KMS-11 (cell line): ENCODE results near the gene SDK1.

Experiments used
- H2AFZ ChIP-seq: fragments of 200-600 bp; sonication (generic); 2 replicates; pipeline ENCODE4 v1.6.1; 2016; ENCODE audit warnings: antibody characterized with exemption, mixed run types, low read depth
- H3K27ac ChIP-seq: fragments of 200-600 bp; sonication (generic); 2 replicates; pipeline ENCODE4 v1.6.1; 2016; ENCODE audit warnings: mild to moderate bottlenecking, mixed run types
- H3K27me3 ChIP-seq: fragments of 200-600 bp; sonication (generic); 2 replicates; pipeline ENCODE4 v1.6.1; 2017; ENCODE audit warnings: mild to moderate bottlenecking, low read depth, mixed run types, moderate library complexity; ENCODE audit not compliant: insufficient read depth
- H3K36me3 ChIP-seq: fragments of 200-600 bp; sonication (generic); 2 replicates; pipeline ENCODE4 v1.6.1; 2017; ENCODE audit warnings: mild to moderate bottlenecking, mixed run types; ENCODE audit not compliant: insufficient read depth
- H3K4me1 ChIP-seq: fragments of 200-600 bp; sonication (generic); 2 replicates; pipeline ENCODE4 v1.6.1; 2016; ENCODE audit warnings: mild to moderate bottlenecking, low read depth, mixed run types; ENCODE audit not compliant: poor library complexity, severe bottlenecking
- H3K4me2 ChIP-seq: fragments of 200-600 bp; sonication (generic); 2 replicates; pipeline ENCODE4 v1.7.0; 2016; ENCODE audit warnings: mild to moderate bottlenecking, mixed run types
- H3K4me3 ChIP-seq: fragments of 200-600 bp; sonication (generic); IDR thresholded peaks from 2 replicates; pipeline ENCODE4 v1.6.1; 2017; ENCODE audit warnings: low read depth, low read length, mixed read lengths; ENCODE audit not compliant: insufficient read depth
- H3K79me2 ChIP-seq: fragments of 200-600 bp; sonication (generic); 2 replicates; pipeline ENCODE4 v1.6.1; 2016; ENCODE audit warnings: low read depth, mixed run types; ENCODE audit not compliant: insufficient read depth
- H3K9ac ChIP-seq: fragments of 200-600 bp; sonication (generic); 2 replicates; pipeline ENCODE4 v1.6.1; 2016; ENCODE audit warnings: mild to moderate bottlenecking, mixed run types
- H4K20me1 ChIP-seq: fragments of 200-600 bp; sonication (generic); 2 replicates; pipeline ENCODE4 v1.6.1; 2016; ENCODE audit warnings: mild to moderate bottlenecking, mixed run types; ENCODE audit not compliant: insufficient read depth
- TF ChIP-seq, protein P1 (sequence below): fragments of 200-600 bp; sonication (generic); conservative IDR thresholded peaks from 2 replicates; pipeline ENCODE4 v1.6.1; 2017; ENCODE audit warnings: low read depth, mild to moderate bottlenecking, antibody characterized with exemption, low read length, moderate library complexity, mixed read lengths

The SDK1 gene

DNA sequence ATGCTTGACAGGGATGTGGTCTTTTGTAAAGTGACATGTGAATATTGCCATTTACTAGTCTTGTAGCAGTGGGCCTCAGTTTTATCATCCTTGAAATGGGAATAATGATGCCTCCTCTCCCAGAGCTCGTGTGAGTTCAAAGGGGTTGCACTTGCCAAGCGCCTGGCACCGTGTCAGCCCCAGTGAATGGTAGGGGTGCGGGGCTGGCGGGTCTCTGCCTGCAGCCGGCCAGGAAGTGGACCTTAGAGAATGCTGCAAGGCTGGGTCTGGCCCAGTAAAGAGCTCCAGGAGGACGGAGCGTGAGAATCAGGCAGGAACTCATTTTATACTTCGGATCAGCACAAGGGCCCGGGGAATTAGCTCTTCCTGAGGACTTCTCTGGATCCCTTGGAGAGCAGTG lies 856.6 kb downstream of the SDK1 start:
- Histone ChIP-seq H3K27me3 (no peaks in the 10 kb centered on the region), H3K79me2 (no peaks in the 10 kb centered on the region), H3K9ac (no peak overlapping the region), H3K4me1 (no peaks in the 10 kb centered on the region), H3K4me3 (no peak overlapping the region), H3K27ac (no peak overlapping the region), H2AFZ (no peak overlapping the region), H3K36me3 (no peaks in the 10 kb centered on the region), H4K20me1 (no peaks in the 10 kb centered on the region), H3K4me2 (no peak overlapping the region)
- TF ChIP-seq, protein P1, sequence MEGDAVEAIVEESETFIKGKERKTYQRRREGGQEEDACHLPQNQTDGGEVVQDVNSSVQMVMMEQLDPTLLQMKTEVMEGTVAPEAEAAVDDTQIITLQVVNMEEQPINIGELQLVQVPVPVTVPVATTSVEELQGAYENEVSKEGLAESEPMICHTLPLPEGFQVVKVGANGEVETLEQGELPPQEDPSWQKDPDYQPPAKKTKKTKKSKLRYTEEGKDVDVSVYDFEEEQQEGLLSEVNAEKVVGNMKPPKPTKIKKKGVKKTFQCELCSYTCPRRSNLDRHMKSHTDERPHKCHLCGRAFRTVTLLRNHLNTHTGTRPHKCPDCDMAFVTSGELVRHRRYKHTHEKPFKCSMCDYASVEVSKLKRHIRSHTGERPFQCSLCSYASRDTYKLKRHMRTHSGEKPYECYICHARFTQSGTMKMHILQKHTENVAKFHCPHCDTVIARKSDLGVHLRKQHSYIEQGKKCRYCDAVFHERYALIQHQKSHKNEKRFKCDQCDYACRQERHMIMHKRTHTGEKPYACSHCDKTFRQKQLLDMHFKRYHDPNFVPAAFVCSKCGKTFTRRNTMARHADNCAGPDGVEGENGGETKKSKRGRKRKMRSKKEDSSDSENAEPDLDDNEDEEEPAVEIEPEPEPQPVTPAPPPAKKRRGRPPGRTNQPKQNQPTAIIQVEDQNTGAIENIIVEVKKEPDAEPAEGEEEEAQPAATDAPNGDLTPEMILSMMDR: no peak

DNA sequence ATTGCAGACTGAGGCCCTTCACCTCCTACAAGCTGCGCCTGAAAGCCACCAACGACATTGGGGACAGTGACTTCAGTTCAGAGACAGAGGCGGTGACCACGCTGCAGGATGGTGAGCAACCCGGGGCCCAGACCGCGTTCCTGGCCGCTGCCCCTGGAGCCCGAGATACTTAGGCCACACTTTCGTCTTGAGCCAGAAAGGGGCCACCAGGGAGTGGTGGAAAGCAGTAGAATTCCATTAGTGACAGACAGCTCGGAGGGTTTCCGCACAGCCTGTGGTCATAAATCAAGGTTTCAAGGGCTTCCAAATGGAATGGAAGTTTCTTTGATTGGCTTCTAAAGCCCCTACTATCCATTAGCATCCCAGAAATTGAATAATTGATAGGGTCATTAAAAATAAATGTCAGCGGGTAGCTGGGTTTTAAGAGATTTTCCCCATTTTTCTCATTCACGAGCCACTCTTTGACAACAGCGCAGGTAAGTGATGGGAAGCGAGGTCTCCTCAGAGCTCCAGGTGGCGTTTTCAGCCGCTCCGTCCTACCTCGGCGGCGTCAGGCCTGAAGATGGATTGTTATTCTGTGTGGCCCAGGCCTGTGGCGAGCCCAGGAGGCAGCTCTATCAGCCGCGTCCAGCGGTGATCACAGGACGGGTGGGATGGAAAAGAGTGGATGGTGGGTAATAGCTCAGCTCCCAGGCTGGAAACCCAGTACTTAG lies 857.5 kb downstream of the SDK1 start:
- H3K4me3 ChIP-seq: no peak overlapping the region
- no peaks in the 10 kb centered on the region for H3K27me3 ChIP-seq
- no peaks in the 10 kb centered on the region for H4K20me1 ChIP-seq
- H3K4me1 ChIP-seq: no peaks in the 10 kb centered on the region
- H3K4me2 ChIP-seq: no peak overlapping the region
- H3K79me2 ChIP-seq: no peaks in the 10 kb centered on the region
- H3K27ac ChIP-seq: no peak overlapping the region
- H3K36me3 ChIP-seq: no peaks in the 10 kb centered on the region
- H2AFZ ChIP-seq: no peak overlapping the region
- no peak overlapping the region for H3K9ac ChIP-seq
- TF ChIP-seq, protein P1: no peak

DNA sequence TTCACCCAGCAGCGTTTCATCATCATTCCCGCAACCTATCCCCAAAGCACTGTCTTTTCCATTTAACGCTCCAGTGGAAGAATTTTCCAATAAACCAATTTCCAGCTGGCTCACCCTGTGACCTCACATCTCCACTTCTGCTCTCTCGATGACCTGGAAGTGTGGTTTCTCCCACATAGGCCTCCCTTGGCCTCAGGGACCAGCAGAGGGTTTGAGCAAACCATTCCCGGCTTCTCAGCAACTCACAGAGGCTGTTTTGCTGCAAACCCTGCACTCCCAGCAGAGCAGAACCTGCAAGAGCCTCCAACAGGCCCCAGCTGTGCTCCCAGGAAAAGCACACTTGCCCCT lies 858.1 kb downstream of the SDK1 start:
- Histone ChIP-seq H3K4me2 (no peak overlapping the region), H3K27me3 (no peaks in the 10 kb centered on the region)
- TF ChIP-seq, protein P1: no peak

DNA sequence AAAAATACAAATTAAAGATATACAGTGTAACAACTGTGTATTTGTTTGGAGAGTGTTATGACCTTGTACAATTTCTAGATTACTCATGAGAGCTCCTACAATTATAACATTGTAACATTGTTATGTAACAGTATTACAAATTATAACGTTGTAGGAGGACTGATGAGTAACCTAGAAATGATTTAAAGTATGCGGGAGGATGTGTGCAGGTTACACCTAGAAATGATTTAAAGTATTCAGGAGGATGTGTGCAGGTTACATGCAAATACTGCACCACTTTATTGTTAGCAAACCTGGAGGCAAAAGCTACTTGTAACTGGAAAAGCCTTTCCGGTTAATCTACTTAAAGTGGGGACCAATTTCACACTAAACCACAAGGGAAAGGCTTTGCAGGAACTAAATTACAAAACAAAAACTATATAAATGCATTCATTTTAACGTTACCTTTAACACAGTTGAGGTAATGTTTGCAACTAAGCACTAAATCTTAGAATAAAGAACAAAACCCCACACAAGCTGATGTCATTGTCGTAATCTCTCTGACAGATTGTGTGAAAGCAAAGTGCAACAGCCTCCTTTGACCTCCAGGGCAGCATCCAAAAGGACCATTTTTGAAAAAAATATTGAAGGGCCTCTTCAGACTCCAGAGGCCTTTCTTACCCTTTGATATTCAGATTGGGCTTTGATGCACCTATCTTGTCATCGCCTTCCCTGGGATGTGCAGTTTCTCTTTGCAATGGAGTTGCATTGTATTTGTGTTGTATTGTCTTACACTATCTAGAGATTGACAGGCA lies 858.9 kb downstream of the SDK1 start:
- TF ChIP-seq, protein P1: no peak
- Histone ChIP-seq H3K9ac (no peak overlapping the region), H3K4me3 (no peak overlapping the region)

More for the DNA sequence above, 858.1 kb downstream of the SDK1 start:
- Histone ChIP-seq H3K36me3 (no peaks in the 10 kb centered on the region), H3K27ac (no peak overlapping the region), H3K9ac (no peak overlapping the region), H3K4me3 (no peak overlapping the region), H3K79me2 (no peaks in the 10 kb centered on the region), H4K20me1 (no peaks in the 10 kb centered on the region), H3K4me1 (no peaks in the 10 kb centered on the region), H2AFZ (no peak overlapping the region)

More for the DNA sequence above, 858.9 kb downstream of the SDK1 start:
- Histone ChIP-seq H3K79me2 (no peaks in the 10 kb centered on the region), H3K4me1 (no peaks in the 10 kb centered on the region), H3K4me2 (no peak overlapping the region), H3K36me3 (no peaks in the 10 kb centered on the region), H3K27me3 (no peaks in the 10 kb centered on the region), H4K20me1 (no peaks in the 10 kb centered on the region), H2AFZ (no peak overlapping the region), H3K27ac (no peak overlapping the region)
